NT2/D1 (cell line): Measurements from ENCODE around the gene ASGR1.

ENCODE experiments used
- DNase-seq: peaks from one replicate; pipeline ENCODE4 v3.0.0-alpha.2; 2011; ENCODE audit warnings: low read depth, low spot score
- H3K27me3 ChIP-seq: 2 replicates; pipeline ENCODE4 v1.6.0; 2011; ENCODE audit warnings: mild to moderate bottlenecking; ENCODE audit not compliant: insufficient read length, insufficient read depth
- H3K36me3 ChIP-seq: 2 replicates; pipeline ENCODE4 v1.6.1; 2011; ENCODE audit warnings: mild to moderate bottlenecking, low read length, mixed read lengths; ENCODE audit not compliant: insufficient read depth, insufficient read length
- H3K4me1 ChIP-seq: 2 replicates; pipeline ENCODE4 v1.5.1; 2011; ENCODE audit not compliant: insufficient read depth, insufficient read length
- H3K4me3 ChIP-seq: 2 replicates; pipeline ENCODE4 v1.5.1; 2011; ENCODE audit warnings: low read depth; ENCODE audit not compliant: insufficient read length
- H3K9ac ChIP-seq: 2 replicates; pipeline ENCODE4 v1.6.0; 2011; ENCODE audit warnings: low read depth; ENCODE audit not compliant: insufficient read length
- H3K9me3 ChIP-seq: 2 replicates; pipeline ENCODE4 v1.5.1; 2011; ENCODE audit warnings: mild to moderate bottlenecking, low read length; ENCODE audit not compliant: insufficient read depth
- SUZ12 ChIP-seq: IDR thresholded peaks from 2 replicates; pipeline ENCODE4 v1.6.1; 2011; ENCODE audit not compliant: insufficient read length, insufficient read depth; ENCODE audit errors: extremely low read depth
- YY1 ChIP-seq: IDR thresholded peaks from 2 replicates; pipeline ENCODE4 v1.6.1; 2011; ENCODE audit not compliant: insufficient read length, insufficient read depth
- ZNF274 ChIP-seq: IDR thresholded peaks from 2 replicates; pipeline ENCODE4 v1.6.1; 2011; ENCODE audit warnings: mild to moderate bottlenecking, low read depth, low read length

The ASGR1 gene

GRCh38 chr17:7195971-7196370 is 16.8 kb upstream of the ASGR1 start:
- Histone ChIP-seq H3K4me1 (peaks cover 4% of the 10 kb centered on the region), H3K9me3 (no peaks in the 10 kb centered on the region), H3K4me3 (no peak overlapping the region), H3K27me3 (no peaks in the 10 kb centered on the region), H3K36me3 (peaks cover 47% of the 10 kb centered on the region), H3K9ac (no peak overlapping the region)
- TF ChIP-seq YY1, result no peak
- no peak for TF ChIP-seq ZNF274
- TF ChIP-seq SUZ12, result no peak
- DNase-seq, result no peak

GRCh38 chr17:7192271-7192937 is 13.2 kb upstream of the ASGR1 start:
- TF ChIP-seq ZNF274 (no peak), YY1 (no peak), SUZ12 (no peak)
- H3K27me3 ChIP-seq, result no peaks in the 10 kb centered on the region
- H3K9ac ChIP-seq, result no peak overlapping the region
- DNase-seq, result no peak
- peaks cover 6% of the 10 kb centered on the region for H3K4me1 ChIP-seq
- no peaks in the 10 kb centered on the region for H3K9me3 ChIP-seq
- H3K36me3 ChIP-seq, result peaks cover 49% of the 10 kb centered on the region
- no peak overlapping the region for H3K4me3 ChIP-seq

- H3K9ac ChIP-seq, result no peak overlapping the region
- DNase-seq, result peak; percentile 47
- H3K4me3 ChIP-seq, result no peak overlapping the region
- H3K4me1 ChIP-seq, result peaks cover 6% of the 10 kb centered on the region
- peaks cover 46% of the 10 kb centered on the region for H3K36me3 ChIP-seq
- TF ChIP-seq SUZ12 (no peak), ZNF274 (no peak), YY1 (no peak)
- no peaks in the 10 kb centered on the region for H3K27me3 ChIP-seq
- no peaks in the 10 kb centered on the region for H3K9me3 ChIP-seq
Measured at GRCh38 chr17:7191571-7192270, 12.6 kb upstream of the ASGR1 start.

- Histone ChIP-seq H3K9me3 (no peaks in the 10 kb centered on the region), H3K9ac (no peak overlapping the region), H3K27me3 (no peaks in the 10 kb centered on the region), H3K4me3 (no peak overlapping the region), H3K4me1 (peaks cover 6% of the 10 kb centered on the region), H3K36me3 (peaks cover 41% of the 10 kb centered on the region)
- TF ChIP-seq YY1, result no peak
- TF ChIP-seq SUZ12, result no peak
- no peak for DNase-seq
Measured at GRCh38 chr17:7191069-7191468, 11.9 kb upstream of the ASGR1 start.

- Histone ChIP-seq H3K4me3 (no peak overlapping the region), H3K9me3 (no peaks in the 10 kb centered on the region), H3K27me3 (no peaks in the 10 kb centered on the region), H3K36me3 (peaks cover 34% of the 10 kb centered on the region), H3K9ac (peak overlapping the region; percentile 21), H3K4me1 (peaks cover 6% of the 10 kb centered on the region)
- no peak for TF ChIP-seq SUZ12
- no peak for TF ChIP-seq YY1
- TF ChIP-seq ZNF274, result no peak
- DNase-seq, result no peak
Measured at GRCh38 chr17:7190276-7190917, 11.2 kb upstream of the ASGR1 start.

GRCh38 chr17:7186241-7186640 is 7.1 kb upstream of the ASGR1 start:
- TF ChIP-seq SUZ12 (no peak), ZNF274 (no peak), YY1 (no peak)
- Histone ChIP-seq H3K4me3 (no peak overlapping the region), H3K9ac (no peak overlapping the region), H3K4me1 (peaks cover 4% of the 10 kb centered on the region), H3K9me3 (no peaks in the 10 kb centered on the region), H3K36me3 (peaks cover 12% of the 10 kb centered on the region), H3K27me3 (no peaks in the 10 kb centered on the region)
- DNase-seq, result no peak

GRCh38 chr17:7184647-7185046 is 5.5 kb upstream of the ASGR1 start:
- no peaks in the 10 kb centered on the region for H3K9me3 ChIP-seq
- H3K36me3 ChIP-seq, result peaks cover 3% of the 10 kb centered on the region
- H3K9ac ChIP-seq, result no peak overlapping the region
- no peak overlapping the region for H3K4me3 ChIP-seq
- H3K4me1 ChIP-seq, result no peaks in the 10 kb centered on the region
- H3K27me3 ChIP-seq, result no peaks in the 10 kb centered on the region
- TF ChIP-seq SUZ12 (no peak), YY1 (no peak), ZNF274 (no peak)
- DNase-seq, result no peak
